SK-N-SH (cell line): ENCODE data around the gene ABCD1.

ENCODE experiments used
- EP300 ChIP-seq, 2 experiments: IDR thresholded peaks; 2 replicates each; pipeline versions ENCODE4 v1.4.0 to v1.6.1; 2012; ENCODE audit warnings: borderline replicate concordance in 1 of 2, low read depth in 1 of 2, low read length in 1 of 2
- TEAD4 ChIP-seq: IDR thresholded peaks from 2 replicates; pipeline ENCODE4 v1.4.0; 2012; ENCODE audit warnings: mild to moderate bottlenecking, borderline replicate concordance; ENCODE audit not compliant: insufficient read depth

GRCh38 chrX:153689654-153690465 lies 34.8 kb upstream of the ABCD1 start:
- no peak for TF ChIP-seq TEAD4
- no peak for TF ChIP-seq EP300 (IDR thresholded peaks at IDR 0.05; ENCODE audit: borderline replicate concordance in 1 of 2, low read depth in 1 of 2, low read length in 1 of 2)
